GM12801 (cell line): ENCODE data around the gene GGTLC2.

Experiments used
- CTCF ChIP-seq: IDR thresholded peaks from one replicate; pipeline ENCODE4 v1.5.1; 2011; ENCODE audit warnings: control low read depth; ENCODE audit not compliant: insufficient read length; ENCODE audit errors: extremely low read depth

Gene GGTLC2

GRCh38 chr22:22674467-22674866, 30.1 kb downstream of the GGTLC2 start:
- TF ChIP-seq CTCF, result no peak

- TF ChIP-seq CTCF, result no peak
Observed at GRCh38 chr22:22678970-22679369, 34.6 kb downstream of the GGTLC2 start.

GRCh38 chr22:22680396-22680795, 36.0 kb downstream of the GGTLC2 start:
- TF ChIP-seq CTCF, result no peak

GRCh38 chr22:22681221-22681739, 36.9 kb downstream of the GGTLC2 start:
- no peak for TF ChIP-seq CTCF

GRCh38 chr22:22682196-22682595, 37.8 kb downstream of the GGTLC2 start:
- no peak for TF ChIP-seq CTCF

GRCh38 chr22:22682807-22683667, 38.6 kb downstream of the GGTLC2 start:
- no peak for TF ChIP-seq CTCF

GRCh38 chr22:22683668-22684361, 39.4 kb downstream of the GGTLC2 start:
- TF ChIP-seq CTCF, result no peak
